ENCODE measurements around the gene NEK8. TPM values are rescaled to one million over a fixed set of nuclear protein-coding genes. Genes with fewer than 3 reads are reported as not detected.
"Not testable (repeated sequence)": the region's sequence is repeated elsewhere in the genome, so short reads cannot be mapped to it uniquely, and the experiment has no call there.

NEK8 gene
- total RNA-seq, 4 donors from 2014 or later: 1.9 to 3.4 (median 2.5) TPM

DNA sequence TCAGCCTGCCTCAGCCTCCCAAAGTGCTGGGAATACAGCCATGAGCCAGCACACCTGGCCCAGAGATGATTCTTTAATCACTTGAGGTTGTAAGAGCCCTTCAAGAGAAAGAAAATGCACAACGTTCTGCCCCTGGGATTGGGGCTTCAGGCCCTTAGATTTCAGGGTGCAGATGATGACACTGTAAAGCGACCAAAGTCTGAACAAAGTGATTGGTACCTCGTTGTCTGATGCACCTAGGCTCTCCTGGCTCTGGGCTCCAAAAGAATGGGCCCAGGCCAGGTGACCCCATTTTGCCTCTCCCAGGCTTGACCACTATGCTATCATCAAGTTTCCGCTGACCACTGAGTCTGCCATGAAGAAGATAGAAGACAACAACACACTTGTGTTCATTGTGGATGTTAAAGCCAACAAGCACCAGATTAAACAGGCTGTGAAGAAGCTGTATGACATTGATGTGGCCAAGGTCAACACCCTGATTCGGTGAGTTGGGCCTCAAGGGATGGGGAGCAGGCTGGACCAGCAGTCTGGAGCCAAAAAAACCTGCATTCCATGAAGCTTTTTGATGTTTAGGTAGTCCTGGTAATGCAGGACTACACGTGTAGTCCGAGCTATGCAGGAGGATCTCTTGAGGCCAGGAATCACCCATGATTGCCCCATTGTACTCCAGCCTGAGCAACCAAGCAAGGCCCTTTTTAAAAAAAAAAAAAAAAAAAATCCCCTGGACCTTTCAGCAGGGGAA is 6.0 kb upstream of the NEK8 start:
- TF ChIP-seq, protein P1, sequence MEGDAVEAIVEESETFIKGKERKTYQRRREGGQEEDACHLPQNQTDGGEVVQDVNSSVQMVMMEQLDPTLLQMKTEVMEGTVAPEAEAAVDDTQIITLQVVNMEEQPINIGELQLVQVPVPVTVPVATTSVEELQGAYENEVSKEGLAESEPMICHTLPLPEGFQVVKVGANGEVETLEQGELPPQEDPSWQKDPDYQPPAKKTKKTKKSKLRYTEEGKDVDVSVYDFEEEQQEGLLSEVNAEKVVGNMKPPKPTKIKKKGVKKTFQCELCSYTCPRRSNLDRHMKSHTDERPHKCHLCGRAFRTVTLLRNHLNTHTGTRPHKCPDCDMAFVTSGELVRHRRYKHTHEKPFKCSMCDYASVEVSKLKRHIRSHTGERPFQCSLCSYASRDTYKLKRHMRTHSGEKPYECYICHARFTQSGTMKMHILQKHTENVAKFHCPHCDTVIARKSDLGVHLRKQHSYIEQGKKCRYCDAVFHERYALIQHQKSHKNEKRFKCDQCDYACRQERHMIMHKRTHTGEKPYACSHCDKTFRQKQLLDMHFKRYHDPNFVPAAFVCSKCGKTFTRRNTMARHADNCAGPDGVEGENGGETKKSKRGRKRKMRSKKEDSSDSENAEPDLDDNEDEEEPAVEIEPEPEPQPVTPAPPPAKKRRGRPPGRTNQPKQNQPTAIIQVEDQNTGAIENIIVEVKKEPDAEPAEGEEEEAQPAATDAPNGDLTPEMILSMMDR (IDR thresholded peaks at IDR 0.05): no peak
- ATAC-seq (ENCODE audit: low FRiP score): no peak
- DNase-seq (ENCODE audit: low spot score): no peak

DNA sequence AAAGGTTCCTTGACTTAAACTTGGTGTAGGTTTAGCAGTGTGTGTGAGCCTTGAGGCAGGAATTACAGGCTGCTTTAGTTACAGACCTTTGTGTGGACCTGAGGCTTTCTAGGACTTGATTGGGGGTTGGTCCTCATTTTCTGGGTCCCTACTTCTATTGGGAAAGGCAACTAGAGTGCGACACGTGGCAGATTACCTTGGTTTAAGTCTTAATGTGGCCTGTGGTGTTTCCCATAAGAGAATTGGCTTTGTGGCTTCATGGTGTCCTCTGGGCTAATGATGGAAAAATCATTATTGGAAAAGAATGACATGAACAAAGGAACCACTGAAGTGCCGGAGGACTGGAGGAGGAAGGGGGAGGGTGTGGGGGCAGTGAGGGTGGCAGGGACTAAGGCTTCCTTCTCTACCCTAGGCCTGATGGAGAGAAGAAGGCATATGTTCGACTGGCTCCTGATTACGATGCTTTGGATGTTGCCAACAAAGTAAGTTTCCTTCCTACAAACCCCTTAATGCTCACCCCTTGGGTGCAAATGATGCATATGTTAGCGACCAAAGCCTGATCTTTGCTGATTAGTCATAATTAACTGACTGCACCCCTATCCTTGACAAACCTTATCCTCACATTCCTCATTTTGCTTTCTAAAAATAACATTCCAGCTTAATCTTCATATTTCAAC is 5.3 kb upstream of the NEK8 start:
- ATAC-seq (ENCODE audit: low FRiP score) (no peak), DNase-seq (ENCODE audit: low spot score) (no peak)
- TF ChIP-seq, protein P1 (IDR thresholded peaks at IDR 0.05): no peak

DNA sequence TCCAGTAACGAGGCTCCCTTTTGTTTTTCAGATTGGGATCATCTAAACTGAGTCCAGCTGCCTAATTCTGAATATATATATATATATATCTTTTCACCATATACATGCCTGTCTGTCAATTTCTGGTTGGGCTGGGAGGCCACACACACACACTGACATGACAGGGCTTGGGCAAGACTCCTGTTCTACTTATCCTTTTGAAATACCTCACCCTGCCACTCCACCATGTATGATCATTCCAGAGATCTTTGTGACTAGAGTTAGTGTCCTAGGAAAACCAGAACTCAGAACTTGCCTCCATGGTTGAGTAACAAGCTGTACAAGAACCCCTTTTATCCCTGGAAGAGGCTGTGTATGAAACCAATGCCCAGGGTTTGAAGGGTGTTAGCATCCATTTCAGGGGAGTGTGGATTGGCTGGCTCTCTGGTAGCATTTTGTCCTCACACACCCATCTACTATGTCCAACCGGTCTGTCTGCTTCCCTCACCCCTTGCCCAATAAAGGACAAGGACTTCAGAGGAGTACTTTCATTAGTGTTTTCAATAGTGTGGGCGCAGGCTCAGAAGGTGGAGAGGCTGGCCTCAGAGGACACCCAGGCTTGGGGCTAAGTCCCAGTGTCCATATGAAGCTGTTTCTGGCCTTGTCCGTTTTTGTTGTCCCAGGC is 4.6 kb upstream of the NEK8 start:
- not testable (repeated sequence) for ATAC-seq (ENCODE audit: low FRiP score); DNase-seq (ENCODE audit: low spot score)

DNA sequence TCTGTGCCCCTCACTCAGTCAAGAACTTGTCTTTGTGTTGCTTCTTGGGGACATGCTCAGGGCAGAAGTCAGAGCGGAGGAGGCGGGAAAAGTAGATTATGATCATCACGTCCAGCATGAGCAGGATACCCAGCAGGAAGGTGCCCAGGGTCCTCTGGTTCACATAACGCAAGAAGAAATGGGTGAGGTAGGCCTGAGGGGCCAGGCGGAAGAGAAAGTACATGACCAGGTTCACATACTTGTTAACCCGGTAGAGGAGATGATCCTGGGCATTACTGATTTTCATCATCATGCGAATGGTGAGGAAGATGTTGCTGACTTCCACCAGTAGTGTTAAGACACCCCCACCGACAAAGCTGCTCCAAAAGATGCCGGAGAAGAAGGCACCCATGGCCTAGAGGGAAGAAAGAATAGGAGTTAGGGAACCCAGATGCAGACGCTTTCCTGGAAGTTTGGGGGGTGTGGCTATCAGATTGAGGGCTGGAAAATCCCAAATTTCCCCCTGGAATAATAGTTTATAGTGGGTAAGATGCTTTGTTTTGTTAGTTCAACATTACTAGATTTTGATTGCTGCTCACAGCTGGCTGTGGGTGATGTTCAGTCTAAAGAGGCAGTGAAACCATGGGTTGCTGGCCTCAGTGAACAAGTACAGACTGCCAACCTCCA is 4.0 kb upstream of the NEK8 start:
- no peak for DNase-seq (ENCODE audit: low spot score)
- ATAC-seq (ENCODE audit: low FRiP score): no peak
- TF ChIP-seq, protein P1 (IDR thresholded peaks at IDR 0.05): no peak

DNA sequence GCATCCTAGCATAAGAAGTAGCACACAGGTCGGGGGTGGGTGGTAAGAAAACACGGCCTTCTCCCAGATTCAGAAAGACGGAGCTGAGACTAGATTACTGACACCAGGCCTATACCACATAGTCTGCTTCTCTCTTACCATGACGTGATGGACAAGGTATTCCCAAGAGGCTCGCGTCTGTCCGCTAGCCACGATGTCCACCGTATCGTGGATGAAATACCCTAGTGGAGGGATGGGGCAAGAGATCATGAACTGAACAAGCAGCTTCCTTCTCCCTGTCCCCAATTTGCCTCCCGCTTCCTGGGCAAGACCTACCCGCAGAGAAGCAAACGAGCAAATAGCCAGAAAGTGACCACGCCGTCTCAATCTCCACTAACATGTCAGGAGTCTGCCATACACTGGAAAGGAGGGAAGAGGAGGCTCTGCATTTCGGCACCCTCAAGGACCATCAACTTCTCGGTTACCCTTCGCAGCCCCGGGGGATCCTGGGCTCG is 3.4 kb upstream of the NEK8 start:
- no peak for DNase-seq (ENCODE audit: low spot score)
- TF ChIP-seq, protein P1 (IDR thresholded peaks at IDR 0.05): no peak
- ATAC-seq (ENCODE audit: low FRiP score): no peak

DNA sequence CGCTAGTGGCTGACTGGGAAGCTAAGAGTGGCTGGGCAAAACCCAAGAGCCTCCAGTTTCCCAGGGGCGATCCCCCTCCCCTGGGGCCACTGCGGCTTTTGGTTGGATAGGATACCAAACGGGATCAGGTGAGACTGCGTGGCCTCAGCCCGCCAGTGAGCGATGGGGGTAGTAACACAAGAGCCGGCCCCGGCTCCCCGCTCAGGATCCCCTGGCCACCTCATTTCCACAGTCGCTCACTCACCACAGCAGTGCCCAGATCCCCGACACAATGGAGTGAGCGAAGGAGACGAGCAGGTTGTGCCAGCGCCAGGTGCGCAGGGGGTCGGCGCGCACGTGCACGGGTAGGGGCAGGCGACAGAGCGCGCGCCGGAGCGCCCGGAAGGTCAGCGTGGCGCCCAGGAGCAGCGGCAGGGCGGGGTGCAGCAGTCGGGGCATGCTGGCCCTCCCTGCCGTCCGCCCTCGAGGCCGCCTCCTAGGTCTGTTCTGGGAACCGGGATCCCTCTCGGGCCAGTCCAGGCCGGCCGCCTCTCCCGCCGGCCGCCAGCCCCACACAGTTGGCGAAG is 2.8 kb upstream of the NEK8 start:
- DNase-seq (ENCODE audit: low spot score): no peak
- peak; percentile 47 for ATAC-seq (ENCODE audit: low FRiP score)
- TF ChIP-seq, protein P1 (IDR thresholded peaks at IDR 0.05): no peak

DNA sequence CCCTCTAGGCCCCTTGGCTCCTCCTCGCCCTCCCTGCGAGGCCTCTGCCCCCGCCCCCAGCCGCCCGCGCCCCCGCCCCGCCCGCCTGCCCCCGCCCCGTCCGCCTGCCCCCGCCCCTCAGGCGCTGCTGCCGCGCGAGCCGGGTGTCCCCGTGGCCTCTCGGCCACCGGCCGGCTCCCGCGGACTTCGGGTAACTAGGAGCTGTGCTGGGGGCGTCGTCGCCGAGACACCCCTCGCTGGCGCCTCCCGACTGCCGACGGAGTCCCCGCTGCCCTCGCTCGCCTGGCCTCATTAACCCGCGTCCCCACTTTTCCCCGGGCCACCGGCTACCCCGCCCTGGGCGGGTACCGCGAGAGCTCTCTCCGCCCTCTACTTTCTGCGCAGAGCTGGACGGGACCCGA is 2.4 kb upstream of the NEK8 start, which contains the start of gene TLCD1:
TLCD1 (minus strand) TSS at position 8 of the 401 bp plus-strand sequence. CDS start 136 bp downstream, outside the sequence.
- no peak for DNase-seq (ENCODE audit: low spot score)
- TF ChIP-seq, protein P1 (IDR thresholded peaks at IDR 0.05): no peak
- ATAC-seq (ENCODE audit: low FRiP score): peak; percentile 16
